GM12878 (cell line): ENCODE results near the gene ABCD4. TPM values are rescaled to one million over a fixed set of nuclear protein-coding genes. Genes with fewer than 3 reads are reported as not detected.
A peak's percentile ranks its signal among the peaks of the same experiment; 100 is the strongest.

Experiments
- ATAC-seq: fragments of 200-7000 bp; cut with Tn5 transposase; 3 replicates; pipeline ENCODE4 v1.9.1; 2020; ENCODE audit warnings: mild to moderate bottlenecking, moderate library complexity
- BruUV-seq: library from RNA; stranded (reverse); fragments of 400-500 nt; replicated peaks from 2 replicates; lab custom pipeline; 2021; lab: Mats Ljungman, UMichigan
- CTCF ChIA-PET: fragments of 300-600 bp; sonication (Branson Sonifier 250); formaldehyde crosslinking; extraction: SDS; loops from one replicate; lab custom pipeline; 2021; ENCODE audit warnings: inconsistent platforms; lab: Yijun Ruan, JAX
- POLR2A ChIA-PET: fragments of 350-600 bp; formaldehyde crosslinking; extraction: SDS; loops from one replicate; lab custom pipeline; 2021; ENCODE audit warnings: inconsistent platforms; lab: Charles Lee
- RAD21 ChIA-PET: fragments of 300-600 bp; sonication (Branson Sonifier 250); formaldehyde crosslinking; loops from one replicate; lab custom pipeline; 2023; ENCODE audit warnings: antibody characterized with exemption; ENCODE audit not compliant: unreplicated experiment; lab: Charles Lee
- SMC1A ChIA-PET: fragments of 300-600 bp; sonication (Branson Sonifier 250); formaldehyde crosslinking; loops from one replicate; lab custom pipeline; 2023; ENCODE audit not compliant: unreplicated experiment, uncharacterized antibody; lab: Charles Lee
- DNase-seq: peaks from one replicate; pipeline ENCODE4 v3.0.0-alpha.2; 2011; ENCODE audit warnings: low read depth, low spot score
- FAIRE-seq: peaks from 3 replicates; lab custom pipeline; 2011; peaks lifted over from hg19 to GRCh38; lab: Jason Lieb, UNC
- H2AFZ ChIP-seq: 2 replicates; pipeline ENCODE4 v1.6.0; 2011; ENCODE audit warnings: low read depth, low read length, control low read depth; ENCODE audit not compliant: control insufficient read depth
- H3K27ac ChIP-seq: 2 replicates; pipeline ENCODE4 v1.5.1; 2011; ENCODE audit warnings: control low read depth; ENCODE audit not compliant: control insufficient read depth, insufficient read depth
- H3K27me3 ChIP-seq, 2 experiments: replicated peaks in 1 of 2; 2 replicates each; pipeline versions ENCODE4 v1.6.0 to v1.6.1; 2011; ENCODE audit warnings: low read length in 1 of 2; ENCODE audit not compliant: control insufficient read depth in 2 of 2, insufficient read depth in 2 of 2
- H3K36me3 ChIP-seq, 2 experiments: 2 replicates each; pipeline ENCODE4 v1.5.1; 2011; ENCODE audit warnings: low read length in 1 of 2; ENCODE audit not compliant: control insufficient read depth in 2 of 2, insufficient read depth in 2 of 2
- H3K4me1 ChIP-seq: 2 replicates; pipeline ENCODE4 v1.6.1; 2011; ENCODE audit warnings: mild to moderate bottlenecking, low read length, moderate library complexity, mixed read lengths; ENCODE audit not compliant: control insufficient read depth, insufficient read depth
- H3K4me2 ChIP-seq: 2 replicates; pipeline ENCODE4 v1.6.0; 2011; ENCODE audit warnings: control low read depth; ENCODE audit not compliant: control insufficient read depth, insufficient read depth
- H3K4me3 ChIP-seq: fragments of 200-600 bp; sonication (generic); 2 replicates; pipeline ENCODE4 v1.5.1; 2016
- H3K79me2 ChIP-seq: 2 replicates; pipeline ENCODE4 v1.6.0; 2011; ENCODE audit warnings: low read length; ENCODE audit not compliant: control insufficient read depth, insufficient read depth
- H3K9ac ChIP-seq: 2 replicates; pipeline ENCODE4 v1.8.0; 2011; ENCODE audit warnings: low read length, control low read depth, mixed read lengths; ENCODE audit not compliant: control insufficient read depth, insufficient read depth
- H3K9me3 ChIP-seq: replicated peaks from 3 replicates; pipeline ENCODE4 v1.5.1; 2011; ENCODE audit warnings: mild to moderate bottlenecking, low read length; ENCODE audit not compliant: control insufficient read depth, insufficient read depth
- H4K20me1 ChIP-seq: 2 replicates; pipeline ENCODE4 v1.6.0; 2011; ENCODE audit not compliant: control insufficient read depth, insufficient read depth
- BACH1 ChIP-seq: fragments of 450-650 bp; IDR thresholded peaks from 2 replicates; pipeline ENCODE4 v1.6.1; 2017; ENCODE audit warnings: mild to moderate bottlenecking, borderline replicate concordance
- BHLHE40 ChIP-seq, 2 experiments: fragments of 450-650 bp in 1 of 2; IDR thresholded peaks; 2 replicates each; pipeline ENCODE4 v1.6.1; 2011 to 2017; ENCODE audit warnings: low read depth in 2 of 2, borderline replicate concordance in 1 of 2, improper control_type of control experiment in 1 of 2, low read length in 1 of 2, mild to moderate bottlenecking in 1 of 2
- CBX3 ChIP-seq: fragments of 200-600 bp; sonication (generic); IDR thresholded peaks from 2 replicates; pipeline ENCODE4 v1.6.1; 2016; ENCODE audit warnings: low read depth, borderline replicate concordance
- CBX5 ChIP-seq: sonication (generic); IDR thresholded peaks from 2 replicates; pipeline ENCODE4 v1.6.1; 2016; ENCODE audit warnings: low read depth, moderate library complexity, mild to moderate bottlenecking, inconsistent platforms
- DPF2 ChIP-seq: fragments of 450-650 bp; IDR thresholded peaks from 2 replicates; pipeline ENCODE4 v1.6.1; 2017; ENCODE audit warnings: mild to moderate bottlenecking
- JUND ChIP-seq: IDR thresholded peaks from 2 replicates; pipeline ENCODE4 v1.6.1; 2012; ENCODE audit warnings: low read depth, mild to moderate bottlenecking, low read length, improper control_type of control experiment, moderate library complexity
- NR2F1 ChIP-seq: fragments of 450-650 bp; conservative IDR thresholded peaks from 2 replicates; pipeline ENCODE4 v1.6.1; 2017; ENCODE audit warnings: mild to moderate bottlenecking
- RAD21 ChIP-seq: IDR thresholded peaks from 2 replicates; pipeline ENCODE4 v1.6.1; 2011; ENCODE audit warnings: mild to moderate bottlenecking, low read depth, low read length, moderate library complexity; ENCODE audit not compliant: insufficient read depth
- SMC3 ChIP-seq: IDR thresholded peaks from 2 replicates; pipeline ENCODE4 v1.6.1; 2011; ENCODE audit warnings: low read length, improper control_type of control experiment, borderline replicate concordance
- SUZ12 ChIP-seq: fragments of 200-600 bp; sonication (generic); IDR thresholded peaks from one replicate; pipeline ENCODE4 v1.6.1; 2018; ENCODE audit warnings: antibody characterized with exemption, mild to moderate bottlenecking; ENCODE audit not compliant: unreplicated experiment
- WRNIP1 ChIP-seq: IDR thresholded peaks from 2 replicates; pipeline ENCODE4 v1.6.1; 2011; ENCODE audit warnings: low read depth, low read length, improper control_type of control experiment, borderline replicate concordance
- ZBTB33 ChIP-seq: fragments of 450-650 bp; IDR thresholded peaks from 2 replicates; pipeline ENCODE4 v1.6.1; 2017; ENCODE audit warnings: mild to moderate bottlenecking
- WGBS: methylation state at CpG from one replicate; pipeline ENCODE4 v1.1.6; 2016; ENCODE audit warnings: low lambda C conversion rate; ENCODE audit not compliant: insufficient replicate concordance, insufficient coverage; ENCODE audit errors: missing lambda C conversion rate; 5-methylcytosine and 5-hydroxymethylcytosine counted together
- in situ Hi-C: fragments of 300-500 bp; cut with MboI; formaldehyde crosslinking; loops from 9 replicates; pipeline ENCODE4 v1.14.3; 2018; ENCODE audit warnings: mixed read lengths
- intact Hi-C: fragments of 100-400 bp; cut with micrococcal nuclease; formaldehyde crosslinking; loops from one replicate; pipeline ENCODE4 v1.14.2; 2022; ENCODE audit not compliant: unreplicated experiment
- polyA plus RNA-seq, 11 experiments: library from polyadenylated mRNA; depleted of rRNA in 4 of 11; unstranded in 6 of 11; stranded (reverse) in 5 of 11; fragments of >200 nt; fragmentation: Nextera tagmentation in 4 of 11; fragmentation: Illumina TruSeq in 1 of 11; extraction: Ambion mirVana in 4 of 11; extraction: Trizol in 1 of 11; gene quantifications; 1 replicate in 1 of 11; 2 replicates in 10 of 11; pipeline versions ENCODE4 v1.2.1 to v1.2.3, GENCODE V29; 2011 to 2016; ENCODE audit warnings: inconsistent platforms in 2 of 11, missing spikeins in 2 of 11, low read depth in 1 of 11
- total RNA-seq, 4 experiments: library from RNA; depleted of rRNA in 3 of 4; stranded (reverse); fragments of >200 nt in 3 of 4; fragmentation: Illumina TruSeq in 1 of 4; extraction: Trizol in 1 of 4; gene quantifications; 2 replicates each; pipeline versions ENCODE4 v1.2.1 to v1.2.3, GENCODE V29; 2013 to 2021

ABCD4 gene
- total and polyA plus RNA-seq, 10 of the 15 experiments (the other 5 are each of a cell fraction or from before 2014, with no cell fraction given) = 5.7 to 29.5 (median 23.4) TPM

GRCh38 chr14:74257941-74258763 lies 44.6 kb downstream of the ABCD4 start:
- ATAC-seq (no peak; the same call in 2 of the 3 replicates), DNase-seq (no peak)
- no peaks in the 10 kb centered on the region for H4K20me1 ChIP-seq
- TF ChIP-seq SMC3 = no peak
- TF ChIP-seq SUZ12 = peak; percentile 74
- TF ChIP-seq, all 136 proteins: peak for 1
- no peak overlapping the region for H2AFZ ChIP-seq
- H3K27ac ChIP-seq = no peak overlapping the region
- H3K4me1 ChIP-seq = peaks cover 6% of the 10 kb centered on the region
- peak overlapping the region; percentile 68 for H3K4me3 ChIP-seq
- H3K4me2 ChIP-seq = peak overlapping the region; percentile 69
- no peaks in the 10 kb centered on the region for H3K79me2 ChIP-seq
- no TSS peak for BruUV-seq
- intact Hi-C loops = no loop called here
- ChIA-PET RAD21 (no interaction called here), SMC1A (no interaction called here), CTCF (interaction anchor here (0.9 to 2.8 kb wide), 6 partner anchors 9 to 146 kb away, joined by 3 to 13 read pairs (median 5); no protein-coding TSS in a partner anchor), POLR2A (no interaction called here)
- H3K9ac ChIP-seq = no peak overlapping the region
- in situ Hi-C loops = no loop called here
- no peak for FAIRE-seq
- WGBS = 11% methylated on average over 49 of the region's 56 CpGs
- peaks cover 3 to 4% of the 10 kb centered on the region in 2 experiments; a peak in 3 of 4 replicates for H3K27me3 ChIP-seq
- no peaks in the 10 kb centered on the region for H3K9me3 ChIP-seq
- no peaks in the 10 kb centered on the region for H3K36me3 ChIP-seq

- RAD21 ChIA-PET = no interaction called here
- H3K9ac ChIP-seq = no peak overlapping the region
- TF ChIP-seq SMC3 = peak; percentile 36; the same call in 1 of the 2 replicates
- peak in 1 of 2 experiments; percentile 45; a peak in 1 of 4 replicates for TF ChIP-seq BHLHE40 (IDR thresholded peaks at IDR 0.05; ENCODE audit: borderline replicate concordance in 1 of 2, low read depth in 2 of 2, low read length in 1 of 2)
- no peak for TF ChIP-seq JUND
- TF ChIP-seq ZBTB33 = no peak
- TF ChIP-seq WRNIP1 = no peak
- TF ChIP-seq RAD21 = peak; percentile 37; the same call in 1 of the 2 replicates
- TF ChIP-seq CBX5 = no peak
- no peak for TF ChIP-seq CBX3
- TF ChIP-seq NR2F1 = peak; percentile 47
- TF ChIP-seq DPF2 = peak; percentile 52; the same call in 1 of the 2 replicates
- TF ChIP-seq BACH1 = 0 out of 2 replicates have a peak, but pooled peaks have one; percentile 33
Observed at GRCh38 chr14:74257078-74257940, 45.4 kb downstream of the ABCD4 start.

More at GRCh38 chr14:74257078-74257940, 45.4 kb downstream of the ABCD4 start:
- Histone ChIP-seq H4K20me1 (no peaks in the 10 kb centered on the region), H3K27me3 (peaks cover 3 to 4% of the 10 kb centered on the region in 2 experiments; a peak in 3 of 4 replicates), H3K79me2 (no peaks in the 10 kb centered on the region), H3K36me3 (no peaks in the 10 kb centered on the region), H3K27ac (no peak overlapping the region), H3K9me3 (no peaks in the 10 kb centered on the region), H3K4me1 (peaks cover 6% of the 10 kb centered on the region), H2AFZ (peak overlapping the region; percentile 56), H3K4me2 (peak overlapping the region; percentile 69), H3K4me3 (peak overlapping the region; percentile 68)
- peak; percentile 96 for ATAC-seq
- FAIRE-seq = no peak
- 4% methylated on average over 57 of the region's 68 CpGs for WGBS
- DNase-seq = no peak
- intact Hi-C loops (no loop called here), in situ Hi-C loops (no loop called here)
- no TSS peak for BruUV-seq
- POLR2A ChIA-PET = no interaction called here
- CTCF ChIA-PET = interaction anchor here (0.7 to 2.8 kb wide), 9 partner anchors 11 to 145 kb away, joined by 3 to 13 read pairs (median 4); no protein-coding TSS in a partner anchor
- SMC1A ChIA-PET = no interaction called here
